Thymus (tissue), 11 donors: ENCODE data around the gene PCBP3. TPM values are rescaled to one million over a fixed set of nuclear protein-coding genes. Genes with fewer than 3 reads are reported as not detected.
"Not testable (repeated sequence)": the region's sequence is repeated elsewhere in the genome, so short reads cannot be mapped to it uniquely, and the experiment has no call there.

Experiments used
- DNase-seq, 9 donors: peaks; one replicate each; pipeline ENCODE4 v3.0.0-alpha.2; 2013; ENCODE audit warnings: low spot score in 9 of 9, low read depth in 6 of 9, missing footprints in 1 of 9
- H3K27ac ChIP-seq, 2 donors: one replicate each; pipeline ENCODE4 v1.5.1; 2013; ENCODE audit warnings: control low read depth in 1 of 2, low read depth in 1 of 2, low read length in 1 of 2, mild to moderate bottlenecking in 1 of 2, moderate library complexity in 1 of 2
- H3K27me3 ChIP-seq, 2 donors: one replicate each; pipeline ENCODE4 v1.5.1; 2013; ENCODE audit warnings: low read length in 1 of 2; ENCODE audit not compliant: control insufficient read depth in 2 of 2, insufficient read depth in 1 of 2
- H3K36me3 ChIP-seq, 2 donors: one replicate each; pipeline ENCODE4 v1.5.1; 2013; ENCODE audit warnings: low read length in 1 of 2, mild to moderate bottlenecking in 1 of 2, moderate library complexity in 1 of 2; ENCODE audit not compliant: control insufficient read depth in 2 of 2, insufficient read depth in 2 of 2
- H3K4me1 ChIP-seq, 2 donors: one replicate each; pipeline ENCODE4 v1.5.1; 2013; ENCODE audit warnings: low read length in 2 of 2; ENCODE audit not compliant: control insufficient read depth in 2 of 2, insufficient read depth in 2 of 2
- H3K4me3 ChIP-seq, 2 donors: one replicate each; pipeline ENCODE4 v1.5.1; 2013; ENCODE audit warnings: low read length in 2 of 2, control low read depth in 1 of 2, mild to moderate bottlenecking in 1 of 2
- H3K9me3 ChIP-seq, 2 donors: one replicate each; pipeline ENCODE4 v1.5.1; 2013; ENCODE audit warnings: low read length in 1 of 2, mild to moderate bottlenecking in 1 of 2; ENCODE audit not compliant: control insufficient read depth in 2 of 2, insufficient read depth in 1 of 2
- WGBS: extraction: QIAGEN DNeasy Blood & Tissue Kit; methylation state at CpG from one replicate; pipeline ENCODE4 v1.1.7; 2013; 5-methylcytosine and 5-hydroxymethylcytosine counted together
- polyA plus RNA-seq: library from polyadenylated mRNA; stranded (reverse); fragments of 200-250 nt; gene quantifications from one replicate; pipeline ENCODE4 v1.2.3, GENCODE V29; 2013
- total RNA-seq: library from RNA; stranded (reverse); fragments of 120-200 nt; gene quantifications from one replicate; pipeline ENCODE4 v1.2.4, GENCODE V29; 2013
- donor health status: healthy.

PCBP3 gene
- total and polyA plus RNA-seq, 2 donors = 12.8 to 44.9 TPM

GRCh38 chr21:45618846-45619485 lies 24.6 kb upstream of the PCBP3 start:
- Histone ChIP-seq H3K4me1 (peaks cover 24 to 92% of the 10 kb centered on the region in 2 donors), H3K27ac (peak overlapping the region in 1 of 2 donors; percentile 98), H3K9me3 (peaks cover 0 to 19% of the 10 kb centered on the region in 2 donors), H3K36me3 (no peaks in the 10 kb centered on the region), H3K27me3 (no peaks in the 10 kb centered on the region), H3K4me3 (no peak overlapping the region)
- DNase-seq = no peak
- WGBS = 96% methylated on average over 8 of the region's 8 CpGs

- peaks cover 0 to 20% of the 10 kb centered on the region in 2 donors for H3K9me3 ChIP-seq
- peaks cover 24 to 78% of the 10 kb centered on the region in 2 donors for H3K4me1 ChIP-seq
- no peaks in the 10 kb centered on the region for H3K36me3 ChIP-seq
- H3K27ac ChIP-seq = no peak overlapping the region
- no peak for DNase-seq
- H3K4me3 ChIP-seq = no peak overlapping the region
- no peaks in the 10 kb centered on the region for H3K27me3 ChIP-seq
- 94% methylated on average over 12 of the region's 12 CpGs for WGBS
These were observed 23.2 kb upstream of the PCBP3 start for GRCh38 chr21:45620201-45620923.

GRCh38 chr21:45621435-45622331 lies 21.8 kb upstream of the PCBP3 start:
- 78% methylated on average over 10 of the region's 10 CpGs for WGBS
- H3K4me3 ChIP-seq, H3K36me3 ChIP-seq, H3K27me3 ChIP-seq: not testable (repeated sequence)
- peak in 1 of 9 donors; percentile 47 for DNase-seq
- H3K27ac ChIP-seq = peak overlapping the region; percentile 47 to 90
- peaks cover 0 to 22% of the 10 kb centered on the region in 2 donors for H3K9me3 ChIP-seq
- peaks cover 15 to 65% of the 10 kb centered on the region in 2 donors for H3K4me1 ChIP-seq

GRCh38 chr21:45622416-45623097 lies 21.0 kb upstream of the PCBP3 start:
- Histone ChIP-seq H3K36me3 (no peaks in the 10 kb centered on the region), H3K4me3 (no peak overlapping the region), H3K27ac (peak overlapping the region in 1 of 2 donors; percentile 14), H3K9me3 (peaks cover 0 to 22% of the 10 kb centered on the region in 2 donors), H3K27me3 (no peaks in the 10 kb centered on the region), H3K4me1 (peaks cover 7 to 56% of the 10 kb centered on the region in 2 donors)
- DNase-seq = no peak
- 74% methylated on average over 19 of the region's 19 CpGs for WGBS

GRCh38 chr21:45623436-45623835 lies 20.1 kb upstream of the PCBP3 start:
- no peak for DNase-seq
- Histone ChIP-seq H3K27ac (no peak overlapping the region), H3K4me3 (no peak overlapping the region), H3K27me3 (no peaks in the 10 kb centered on the region), H3K4me1 (peaks cover 4 to 47% of the 10 kb centered on the region in 2 donors), H3K36me3 (no peaks in the 10 kb centered on the region), H3K9me3 (peaks cover 0 to 21% of the 10 kb centered on the region in 2 donors)
- 97% methylated on average over 7 of the region's 7 CpGs for WGBS

- not testable (repeated sequence) for H3K27me3 ChIP-seq, H3K4me3 ChIP-seq, DNase-seq, H3K27ac ChIP-seq, H3K36me3 ChIP-seq
- Histone ChIP-seq H3K9me3 (peaks cover 0 to 35% of the 10 kb centered on the region in 2 donors), H3K4me1 (peaks cover 26 to 48% of the 10 kb centered on the region in 2 donors)
- 92% methylated on average over 2 of the region's 2 CpGs for WGBS
These were observed 17.4 kb upstream of the PCBP3 start for GRCh38 chr21:45626127-45626526.

- no peak overlapping the region for H3K4me3 ChIP-seq
- peaks cover 0 to 38% of the 10 kb centered on the region in 2 donors for H3K9me3 ChIP-seq
- peaks cover 0 to 4% of the 10 kb centered on the region in 2 donors for H3K36me3 ChIP-seq
- peak overlapping the region; percentile 19 to 88 for H3K27ac ChIP-seq
- DNase-seq = peak in 1 of 9 donors; percentile 71
- H3K27me3 ChIP-seq = no peaks in the 10 kb centered on the region
- peaks cover 41 to 47% of the 10 kb centered on the region in 2 donors for H3K4me1 ChIP-seq
- 83% methylated on average over 31 of the region's 31 CpGs for WGBS
These were observed 14.2 kb upstream of the PCBP3 start for GRCh38 chr21:45629046-45629981.
